OCI-LY3 (cell line): ENCODE data around the gene ADAMTS16.
"Not testable (repeated sequence)": the region's sequence is repeated elsewhere in the genome, so short reads cannot be mapped to it uniquely, and the experiment has no call there.

Source experiments
- H2AFZ ChIP-seq: fragments of 200-600, 300-600 bp; shearing (Covaris generic); 2 replicates; pipeline ENCODE4 v1.6.0; 2014; ENCODE audit warnings: antibody characterized with exemption, low read depth, low read length
- H3K27ac ChIP-seq: fragments of 200-600, 300-600 bp; sonication (generic); 2 replicates; pipeline ENCODE4 v1.5.1; 2014; ENCODE audit warnings: mild to moderate bottlenecking, low read length, moderate library complexity, mixed read lengths
- H3K27me3 ChIP-seq: fragments of 200-600, 300-600 bp; sonication (generic); 2 replicates; pipeline ENCODE4 v1.6.1; 2014; ENCODE audit warnings: low read depth, low read length, mixed read lengths
- H3K36me3 ChIP-seq: fragments of 200-600, 300-600 bp; sonication (generic); replicated peaks from 2 replicates; pipeline ENCODE3; 2014; ENCODE audit warnings: low read depth, low read length, mixed read lengths
- H3K4me1 ChIP-seq: fragments of 300-600, 200-600 bp; sonication (generic); 2 replicates; pipeline ENCODE4 v1.6.1; 2014; ENCODE audit warnings: low read length, mixed read lengths
- H3K4me2 ChIP-seq: fragments of 200-600, 300-600 bp; sonication (generic); 2 replicates; pipeline ENCODE4 v1.6.1; 2014; ENCODE audit warnings: low read length, mixed read lengths
- H3K4me3 ChIP-seq: fragments of 300-600, 200-600 bp; sonication (generic); 2 replicates; pipeline ENCODE4 v1.5.1; 2014; ENCODE audit warnings: antibody characterized with exemption, mild to moderate bottlenecking, low read length, moderate library complexity
- H3K79me2 ChIP-seq: fragments of 300-600, 200-600 bp; shearing (Covaris generic); 2 replicates; pipeline ENCODE4 v1.6.1; 2014; ENCODE audit warnings: mild to moderate bottlenecking, low read length, mixed read lengths
- H3K9ac ChIP-seq: fragments of 300-600, 200-600 bp; shearing (Covaris generic); 2 replicates; pipeline ENCODE4 v1.6.0; 2014; ENCODE audit warnings: mild to moderate bottlenecking, low read length, moderate library complexity
- H3K9me3 ChIP-seq: fragments of 200-600, 300-600 bp; shearing (Covaris generic); 2 replicates; pipeline ENCODE4 v1.6.1; 2014; ENCODE audit warnings: low read length, mixed read lengths; ENCODE audit not compliant: insufficient read depth
- H4K20me1 ChIP-seq: fragments of 200-600, 300-600 bp; sonication (generic); 2 replicates; pipeline ENCODE4 v1.6.1; 2016; ENCODE audit warnings: low read length, mixed read lengths; ENCODE audit not compliant: insufficient read depth
- CTCF ChIP-seq: fragments of 200-600, 300-600 bp; sonication (generic); IDR thresholded peaks from 2 replicates; pipeline ENCODE4 v1.5.1; 2014; ENCODE audit warnings: antibody characterized with exemption, low read length, low read depth
- EZH2phosphoT487 ChIP-seq: fragments of 200-600 bp; shearing (Covaris generic); IDR thresholded peaks from 2 replicates; pipeline ENCODE4 v1.6.1; 2018; ENCODE audit warnings: antibody characterized with exemption, mixed run types, low read depth

Gene ADAMTS16

GRCh38 chr5:5135957-5136676 lies 4.0 kb upstream of the ADAMTS16 start:
- TF ChIP-seq CTCF (no peak), EZH2phosphoT487 (no peak)
- no peaks in the 10 kb centered on the region for H3K79me2 ChIP-seq
- no peak overlapping the region for H3K27ac ChIP-seq
- no peaks in the 10 kb centered on the region for H3K9me3 ChIP-seq
- H2AFZ ChIP-seq: no peak overlapping the region
- H3K36me3 ChIP-seq: no peaks in the 10 kb centered on the region
- H3K4me1 ChIP-seq: no peaks in the 10 kb centered on the region
- no peak overlapping the region for H3K4me2 ChIP-seq
- H3K9ac ChIP-seq: no peak overlapping the region
- no peaks in the 10 kb centered on the region for H3K27me3 ChIP-seq
- H4K20me1 ChIP-seq: no peaks in the 10 kb centered on the region
- no peak overlapping the region for H3K4me3 ChIP-seq

GRCh38 chr5:5137851-5138250 lies 2.3 kb upstream of the ADAMTS16 start:
- not testable (repeated sequence) for H3K27ac ChIP-seq, H3K79me2 ChIP-seq, H3K4me2 ChIP-seq, H3K9me3 ChIP-seq, H3K27me3 ChIP-seq, H2AFZ ChIP-seq, H3K9ac ChIP-seq, H3K36me3 ChIP-seq, H3K4me1 ChIP-seq, H3K4me3 ChIP-seq, H4K20me1 ChIP-seq

- Histone ChIP-seq H3K79me2 (no peaks in the 10 kb centered on the region), H2AFZ (no peak overlapping the region), H3K4me3 (no peak overlapping the region), H3K27me3 (no peaks in the 10 kb centered on the region), H3K27ac (no peak overlapping the region), H3K4me1 (no peaks in the 10 kb centered on the region), H3K9me3 (no peaks in the 10 kb centered on the region), H3K4me2 (no peak overlapping the region), H3K9ac (no peak overlapping the region), H4K20me1 (no peaks in the 10 kb centered on the region), H3K36me3 (no peaks in the 10 kb centered on the region)
- TF ChIP-seq CTCF: no peak
- TF ChIP-seq EZH2phosphoT487: no peak
These were observed 774 bp upstream of the ADAMTS16 start for GRCh38 chr5:5139336-5139776.

- H3K36me3 ChIP-seq: no peaks in the 10 kb centered on the region
- no peaks in the 10 kb centered on the region for H3K79me2 ChIP-seq
- TF ChIP-seq CTCF: no peak
- no peak for TF ChIP-seq EZH2phosphoT487
- no peak overlapping the region for H3K4me2 ChIP-seq
- no peak overlapping the region for H2AFZ ChIP-seq
- no peak overlapping the region for H3K4me3 ChIP-seq
- H3K9me3 ChIP-seq: no peaks in the 10 kb centered on the region
- no peak overlapping the region for H3K27ac ChIP-seq
- no peaks in the 10 kb centered on the region for H3K27me3 ChIP-seq
- H3K9ac ChIP-seq: no peak overlapping the region
- H3K4me1 ChIP-seq: no peaks in the 10 kb centered on the region
- no peaks in the 10 kb centered on the region for H4K20me1 ChIP-seq
These were observed 579 bp downstream of the ADAMTS16 start for GRCh38 chr5:5140479-5141338.
